ENCODE results near the gene PDE4D. TPM values are rescaled to one million over a fixed set of nuclear protein-coding genes. Genes with fewer than 3 reads are reported as not detected.

The PDE4D gene
- total and polyA plus RNA-seq, 8 donors: 1.5 to 7.1 (median 3.1) TPM

DNA sequence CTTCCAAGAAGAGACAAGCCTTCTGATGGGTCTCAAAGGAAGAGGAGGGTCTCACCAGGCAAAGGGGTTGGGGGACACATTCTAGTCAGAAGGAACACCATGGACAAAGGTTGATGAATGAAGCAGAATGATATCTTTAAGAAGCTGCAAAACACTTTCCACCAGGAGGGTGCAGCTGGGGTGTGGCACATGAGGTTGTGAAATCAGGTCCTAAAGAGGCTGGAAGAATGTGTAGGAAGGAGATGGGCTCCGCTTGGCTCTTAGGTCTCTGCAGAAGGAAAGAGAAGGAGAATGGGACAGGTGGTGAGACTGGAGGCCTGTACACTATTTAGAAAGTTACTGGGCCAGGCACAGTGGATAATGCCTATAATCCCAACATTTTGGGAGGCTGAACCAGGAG, 328.6 kb downstream of the PDE4D start:
- Histone ChIP-seq H3K9me3 (no peaks in the 10 kb centered on the region), H3K36me3 (no peaks in the 10 kb centered on the region), H3K27me3 (no peaks in the 10 kb centered on the region), H3K4me3 (no peak overlapping the region), H3K27ac (no peak overlapping the region), H3K4me1 (peaks cover 9 to 13% (median 9%) of the 10 kb centered on the region in 3 donors)
- FAIRE-seq: no peak
- intact Hi-C loops (cut with DNase I): no loop called here
- TF ChIP-seq CTCF (IDR thresholded peaks at IDR 0.05): no peak
- 94 to 100% methylated on average over 1 of the region's 1 CpG for WGBS, 2 donors
- ATAC-seq: no peak
- no peak for DNase-seq

- FAIRE-seq: no peak
- DNase-seq: peak in 5 of 6 donors; percentile 47 to 72 (median 68)
- ATAC-seq: peak; percentile 78 to 88 (median 86)
Observed at GRCh38 chr5:59562756-59563389, 330.7 kb downstream of the PDE4D start.

GRCh38 chr5:59560553-59560952, 333.0 kb downstream of the PDE4D start:
- DNase-seq: no peak
- intact Hi-C loops (cut with DNase I): no loop called here
- TF ChIP-seq CTCF (IDR thresholded peaks at IDR 0.05): no peak
- Histone ChIP-seq H3K4me3 (no peak overlapping the region), H3K27ac (no peak overlapping the region), H3K36me3 (no peaks in the 10 kb centered on the region), H3K9me3 (no peaks in the 10 kb centered on the region), H3K27me3 (no peaks in the 10 kb centered on the region), H3K4me1 (peaks cover 9 to 28% (median 9%) of the 10 kb centered on the region in 3 donors)
- FAIRE-seq: no peak
- 52 to 54% methylated on average over 2 of the region's 2 CpGs for WGBS, 2 donors
- peak in 1 of 4 donors; percentile 48 for ATAC-seq

More at GRCh38 chr5:59562756-59563389, 330.7 kb downstream of the PDE4D start:
- Histone ChIP-seq H3K9me3 (no peaks in the 10 kb centered on the region), H3K4me3 (no peak overlapping the region), H3K4me1 (peaks cover 9 to 28% (median 9%) of the 10 kb centered on the region in 3 donors), H3K27me3 (no peaks in the 10 kb centered on the region), H3K36me3 (no peaks in the 10 kb centered on the region), H3K27ac (peak overlapping the region in 1 of 4 donors; percentile 33)
- 11 to 12% methylated on average over 3 of the region's 3 CpGs for WGBS, 2 donors
- no peak for TF ChIP-seq CTCF (IDR thresholded peaks at IDR 0.05)
- intact Hi-C loops (cut with DNase I): no loop called here

GRCh38 chr5:59559847-59560246, 333.7 kb downstream of the PDE4D start:
- Histone ChIP-seq H3K4me1 (peaks cover 9 to 28% (median 9%) of the 10 kb centered on the region in 3 donors), H3K36me3 (no peaks in the 10 kb centered on the region), H3K27ac (no peak overlapping the region), H3K27me3 (no peaks in the 10 kb centered on the region), H3K4me3 (no peak overlapping the region), H3K9me3 (no peaks in the 10 kb centered on the region)
- TF ChIP-seq CTCF (IDR thresholded peaks at IDR 0.05): no peak
- 79% methylated on average over 4 of the region's 4 CpGs for WGBS, 2 donors
- DNase-seq (no peak), ATAC-seq (no peak), FAIRE-seq (no peak)
- intact Hi-C loops (cut with DNase I): no loop called here

DNA sequence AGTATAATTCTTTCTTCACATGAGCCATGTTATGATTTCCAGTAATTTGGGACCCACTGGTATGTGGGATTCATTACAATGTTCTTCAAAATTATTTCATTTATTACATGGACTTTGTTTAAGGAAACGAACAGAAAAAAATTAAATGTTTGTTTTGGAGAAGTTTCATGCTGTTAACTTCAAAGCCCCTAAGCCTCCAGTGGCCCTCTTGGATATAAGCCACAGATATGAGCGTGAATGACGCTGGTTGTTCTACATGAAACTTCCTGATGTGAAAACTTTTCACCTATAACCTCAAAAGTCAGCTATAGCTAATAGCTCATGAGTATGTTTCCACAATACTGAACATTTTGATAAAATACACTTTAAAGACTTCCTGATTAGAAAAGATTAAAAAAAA, 334.2 kb downstream of the PDE4D start:
- no peaks in the 10 kb centered on the region for H3K27me3 ChIP-seq
- no peak overlapping the region for H3K27ac ChIP-seq
- H3K4me3 ChIP-seq: no peak overlapping the region
- no peaks in the 10 kb centered on the region for H3K36me3 ChIP-seq
- no peak for TF ChIP-seq CTCF (IDR thresholded peaks at IDR 0.05)
- 29 to 32% methylated on average over 3 of the region's 3 CpGs for WGBS, 2 donors
- FAIRE-seq (peak; percentile 17), DNase-seq (no peak), ATAC-seq (peak in 3 of 4 donors; percentile 49 to 66 (median 59))
- intact Hi-C loops (cut with DNase I): no loop called here
- peaks cover 9 to 28% (median 9%) of the 10 kb centered on the region in 3 donors for H3K4me1 ChIP-seq
- H3K9me3 ChIP-seq: no peaks in the 10 kb centered on the region

All from pancreas (tissue), 10 donors.